ENCODE data around the gene TMEM132C.

Gene TMEM132C

GRCh38 chr12:128617304-128617833 is 350.4 kb downstream of the TMEM132C start:
- DNase-seq (ENCODE audit: low read depth), result no peak
- H3K4me3 ChIP-seq (ENCODE audit: low read depth, low read length), result no peak overlapping the region
- no peak for TF ChIP-seq CTCF (conservative IDR thresholded peaks at IDR 0.05; ENCODE audit: low read depth, low read length)

- no peak for TF ChIP-seq CTCF (conservative IDR thresholded peaks at IDR 0.05; ENCODE audit: low read depth, low read length)
- no peak for DNase-seq (ENCODE audit: low read depth)
- no peak overlapping the region for H3K4me3 ChIP-seq (ENCODE audit: low read depth, low read length)
Measured at GRCh38 chr12:128619263-128619662, 352.3 kb downstream of the TMEM132C start.

DNA sequence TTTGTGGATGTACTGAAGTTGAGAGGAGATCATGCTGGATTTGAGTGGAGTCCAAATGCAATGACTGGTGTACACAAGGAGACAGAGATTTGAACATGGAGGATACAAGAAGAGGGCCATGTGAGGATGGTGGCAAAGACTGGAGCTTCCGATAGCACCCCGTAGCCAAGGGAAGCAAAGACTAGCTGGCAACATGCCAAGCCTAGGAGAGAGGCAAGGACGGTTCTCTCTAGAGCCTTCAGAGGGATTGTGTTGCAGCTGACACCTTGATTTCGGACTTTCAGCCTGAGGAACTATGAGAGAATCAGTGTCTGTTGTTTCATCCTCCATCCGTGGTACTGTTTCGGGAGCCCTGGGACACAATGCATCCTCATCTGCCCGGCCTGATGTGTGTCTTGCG is 354.3 kb downstream of the TMEM132C start:
- no peak for TF ChIP-seq CTCF (conservative IDR thresholded peaks at IDR 0.05; ENCODE audit: low read depth, low read length)
- H3K4me3 ChIP-seq (ENCODE audit: low read depth, low read length), result no peak overlapping the region
- DNase-seq (ENCODE audit: low read depth), result no peak

DNA sequence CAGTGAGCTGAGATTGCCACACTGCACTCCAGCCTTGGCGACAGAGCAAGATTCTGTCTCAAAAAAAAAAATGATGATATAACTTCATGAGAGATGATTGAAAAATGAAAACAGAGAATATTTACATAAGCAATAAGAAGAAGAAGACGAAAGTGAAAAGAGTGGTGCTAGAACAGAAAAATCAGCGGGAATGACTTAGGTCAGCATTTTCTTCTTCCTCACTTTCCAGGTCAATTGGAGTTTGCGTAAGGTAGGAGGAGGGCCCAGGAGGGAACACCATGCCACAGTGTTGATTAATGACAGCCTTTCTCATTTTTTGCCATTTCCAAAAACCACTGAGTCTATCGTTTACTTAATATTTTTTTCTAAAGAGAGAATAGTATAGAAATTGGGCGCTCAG is 356.8 kb downstream of the TMEM132C start:
- DNase-seq (ENCODE audit: low read depth), result no peak
- H3K4me3 ChIP-seq (ENCODE audit: low read depth, low read length), result no peak overlapping the region

GRCh38 chr12:128626808-128627320 is 359.9 kb downstream of the TMEM132C start:
- no peak overlapping the region for H3K4me3 ChIP-seq (ENCODE audit: low read depth, low read length)
- TF ChIP-seq CTCF (conservative IDR thresholded peaks at IDR 0.05; ENCODE audit: low read depth, low read length), result no peak
- DNase-seq (ENCODE audit: low read depth), result no peak

More for the DNA sequence above, 356.8 kb downstream of the TMEM132C start:
- no peak for TF ChIP-seq CTCF (conservative IDR thresholded peaks at IDR 0.05; ENCODE audit: low read depth, low read length)

DNA sequence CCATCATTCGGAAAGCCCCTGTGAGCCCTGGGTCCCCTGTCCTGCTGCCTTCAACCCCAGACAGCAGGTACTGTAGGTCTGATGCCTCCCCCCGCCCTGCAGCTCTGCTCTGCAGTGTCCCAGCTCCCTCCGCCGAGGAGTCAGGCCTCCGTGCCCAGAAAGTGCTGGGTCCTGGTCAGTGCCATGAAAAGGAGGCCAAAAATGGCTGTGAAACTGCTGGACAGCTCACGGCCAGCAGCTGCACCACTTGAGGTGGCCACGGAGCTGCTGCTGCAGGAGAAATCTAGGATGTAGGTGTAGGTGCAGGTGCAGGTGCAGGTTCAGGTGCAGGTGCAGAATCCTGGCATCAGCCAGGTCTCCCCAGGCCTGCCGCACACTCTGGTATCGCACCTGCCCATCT is 360.7 kb downstream of the TMEM132C start:
- H3K4me3 ChIP-seq (ENCODE audit: low read depth, low read length), result no peak overlapping the region
- no peak for DNase-seq (ENCODE audit: low read depth)
- no peak for TF ChIP-seq CTCF (conservative IDR thresholded peaks at IDR 0.05; ENCODE audit: low read depth, low read length)

DNA sequence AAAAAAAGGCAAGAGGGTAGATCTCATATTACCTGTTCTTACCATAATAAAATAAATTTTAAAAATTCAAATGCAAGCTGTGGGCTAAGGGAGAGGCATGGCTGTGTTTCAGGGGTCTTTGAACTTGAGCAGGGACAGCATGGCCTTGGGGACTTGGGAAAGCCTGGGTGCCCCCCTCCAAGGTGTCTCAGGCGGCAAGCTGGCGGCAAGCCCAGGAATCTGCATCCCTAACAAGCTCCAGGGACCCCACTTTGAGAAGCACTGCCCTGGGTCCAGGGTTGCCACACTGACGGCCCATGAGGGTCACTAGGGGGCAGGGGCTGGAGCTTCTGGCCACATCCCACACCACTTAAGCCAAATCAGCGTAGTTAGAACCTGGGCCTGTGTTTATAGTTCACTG is 363.0 kb downstream of the TMEM132C start:
- H3K4me3 ChIP-seq (ENCODE audit: low read depth, low read length), result no peak overlapping the region
- no peak for TF ChIP-seq CTCF (conservative IDR thresholded peaks at IDR 0.05; ENCODE audit: low read depth, low read length)
- DNase-seq (ENCODE audit: low read depth), result no peak
